Pons (tissue), 1 donor: ENCODE measurements around the gene PCDHGA1.
A peak's percentile ranks its signal among the peaks of the same experiment; 100 is the strongest.

Source experiments
- DNase-seq: peaks from one replicate; pipeline ENCODE4 v3.0.0-alpha.2; 2016; ENCODE audit warnings: low spot score

PCDHGA1 gene

DNA sequence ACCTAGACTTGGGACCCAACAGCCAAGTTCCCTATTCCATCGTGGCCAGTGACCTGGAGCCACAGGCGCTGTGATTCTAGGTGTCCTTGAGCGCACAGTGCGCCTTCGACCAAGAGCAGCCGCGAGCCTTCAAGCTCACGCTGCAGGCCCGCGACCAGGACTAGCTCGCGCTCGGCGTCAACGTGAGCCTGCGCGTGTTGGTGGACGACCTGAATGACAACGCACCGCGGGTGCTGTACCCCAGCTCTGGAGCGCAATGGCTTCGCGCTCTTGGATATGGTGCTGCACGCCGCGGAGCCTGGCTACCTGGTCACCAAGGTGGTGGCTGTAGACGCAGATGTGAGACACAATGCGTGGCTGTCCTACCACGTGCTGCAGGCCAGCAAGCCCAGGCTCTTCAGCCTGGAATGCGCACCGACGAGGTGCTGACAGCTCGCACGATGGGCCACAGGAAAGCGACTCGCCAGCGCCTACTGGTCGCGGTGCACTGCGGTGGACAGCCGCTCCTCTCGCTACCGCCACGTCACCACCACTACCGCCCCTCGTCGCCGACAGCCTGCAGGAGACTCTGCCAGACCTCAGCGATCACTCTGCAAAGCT, 111.4 kb downstream of the PCDHGA1 start:
- DNase-seq: no peak

DNA sequence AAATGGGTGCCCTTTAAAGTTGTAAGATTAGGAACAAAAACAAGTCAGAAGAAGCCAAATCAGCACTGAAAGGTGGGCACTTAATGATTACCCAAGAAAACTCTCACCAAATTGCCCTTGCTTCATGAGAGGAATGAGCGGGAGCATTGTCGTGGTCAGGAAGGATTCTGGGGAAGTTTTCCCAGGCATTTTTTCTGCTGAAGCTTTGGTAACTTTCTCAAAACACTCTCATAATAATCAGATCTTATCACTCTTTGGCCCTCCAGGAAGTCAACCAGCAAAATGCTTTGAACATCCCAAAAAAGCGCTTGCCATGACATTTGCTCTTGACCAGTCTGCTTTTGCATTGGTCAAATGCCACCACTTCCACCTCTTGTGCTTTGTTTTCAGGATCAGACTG, 135.0 kb downstream of the PCDHGA1 start:
- DNase-seq: no peak

DNA sequence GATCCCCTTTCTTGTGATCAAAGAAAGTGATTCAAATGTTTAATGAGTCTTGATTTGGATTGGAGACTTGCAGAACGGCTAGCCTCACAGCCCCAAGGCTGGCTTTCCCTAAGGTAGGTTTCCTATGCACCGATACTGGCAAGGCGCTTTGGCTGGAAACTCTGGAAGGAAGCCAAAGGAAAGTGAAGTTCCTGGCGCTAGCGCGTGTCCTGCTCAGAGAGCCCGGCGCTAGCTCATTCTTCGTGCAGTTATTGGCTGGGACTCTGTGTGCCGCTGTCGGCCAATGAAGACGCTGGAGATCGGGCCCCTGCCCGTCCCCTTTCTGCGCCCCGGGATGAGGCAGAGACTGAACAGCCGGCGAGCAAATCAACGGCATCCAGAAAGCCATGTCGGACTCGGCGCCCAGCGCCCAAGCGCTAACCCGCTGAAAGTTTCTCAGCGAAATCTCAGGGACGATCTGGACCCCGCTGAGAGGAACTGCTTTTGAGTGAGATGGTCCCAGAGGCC, 145.4 kb downstream of the PCDHGA1 start, which contains the start of gene PCDHGC3:
Gene PCDHGC3 (plus strand): TSS at position 342 of the 507 bp plus-strand sequence. CDS start 151 bp downstream, at position 493.
- DNase-seq: peak; percentile 85

DNA sequence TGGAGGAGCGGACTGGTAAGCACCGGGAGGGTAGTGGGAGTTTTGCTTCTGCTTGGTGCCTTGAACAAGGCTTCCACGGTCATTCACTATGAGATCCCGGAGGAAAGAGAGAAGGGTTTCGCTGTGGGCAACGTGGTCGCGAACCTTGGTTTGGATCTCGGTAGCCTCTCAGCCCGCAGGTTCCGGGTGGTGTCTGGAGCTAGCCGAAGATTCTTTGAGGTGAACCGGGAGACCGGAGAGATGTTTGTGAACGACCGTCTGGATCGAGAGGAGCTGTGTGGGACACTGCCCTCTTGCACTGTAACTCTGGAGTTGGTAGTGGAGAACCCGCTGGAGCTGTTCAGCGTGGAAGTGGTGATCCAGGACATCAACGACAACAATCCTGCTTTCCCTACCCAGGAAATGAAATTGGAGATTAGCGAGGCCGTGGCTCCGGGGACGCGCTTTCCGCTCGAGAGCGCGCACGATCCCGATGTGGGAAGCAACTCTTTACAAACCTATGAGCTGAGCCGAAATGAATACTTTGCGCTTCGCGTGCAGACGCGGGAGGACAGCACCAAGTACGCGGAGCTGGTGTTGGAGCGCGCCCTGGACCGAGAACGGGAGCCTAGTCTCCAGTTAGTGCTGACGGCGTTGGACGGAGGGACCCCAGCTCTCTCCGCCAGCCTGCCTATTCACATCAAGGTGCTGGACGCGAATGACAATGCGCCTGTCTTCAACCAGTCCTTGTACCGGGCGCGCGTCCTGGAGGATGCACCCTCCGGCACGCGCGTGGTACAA, 146.0 kb downstream of the PCDHGA1 start:
- DNase-seq: no peak

DNA sequence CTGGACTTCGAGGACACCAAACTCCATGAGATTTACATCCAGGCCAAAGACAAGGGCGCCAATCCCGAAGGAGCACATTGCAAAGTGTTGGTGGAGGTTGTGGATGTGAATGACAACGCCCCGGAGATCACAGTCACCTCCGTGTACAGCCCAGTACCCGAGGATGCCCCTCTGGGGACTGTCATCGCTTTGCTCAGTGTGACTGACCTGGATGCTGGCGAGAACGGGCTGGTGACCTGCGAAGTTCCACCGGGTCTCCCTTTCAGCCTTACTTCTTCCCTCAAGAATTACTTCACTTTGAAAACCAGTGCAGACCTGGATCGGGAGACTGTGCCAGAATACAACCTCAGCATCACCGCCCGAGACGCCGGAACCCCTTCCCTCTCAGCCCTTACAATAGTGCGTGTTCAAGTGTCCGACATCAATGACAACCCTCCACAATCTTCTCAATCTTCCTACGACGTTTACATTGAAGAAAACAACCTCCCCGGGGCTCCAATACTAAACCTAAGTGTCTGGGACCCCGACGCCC, 146.8 kb downstream of the PCDHGA1 start:
- no peak for DNase-seq

DNA sequence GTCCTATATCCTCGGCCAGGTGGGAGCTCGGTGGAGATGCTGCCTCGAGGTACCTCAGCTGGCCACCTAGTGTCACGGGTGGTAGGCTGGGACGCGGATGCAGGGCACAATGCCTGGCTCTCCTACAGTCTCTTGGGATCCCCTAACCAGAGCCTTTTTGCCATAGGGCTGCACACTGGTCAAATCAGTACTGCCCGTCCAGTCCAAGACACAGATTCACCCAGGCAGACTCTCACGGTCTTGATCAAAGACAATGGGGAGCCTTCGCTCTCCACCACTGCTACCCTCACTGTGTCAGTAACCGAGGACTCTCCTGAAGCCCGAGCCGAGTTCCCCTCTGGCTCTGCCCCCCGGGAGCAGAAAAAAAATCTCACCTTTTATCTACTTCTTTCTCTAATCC, 147.5 kb downstream of the PCDHGA1 start:
- no peak for DNase-seq

DNA sequence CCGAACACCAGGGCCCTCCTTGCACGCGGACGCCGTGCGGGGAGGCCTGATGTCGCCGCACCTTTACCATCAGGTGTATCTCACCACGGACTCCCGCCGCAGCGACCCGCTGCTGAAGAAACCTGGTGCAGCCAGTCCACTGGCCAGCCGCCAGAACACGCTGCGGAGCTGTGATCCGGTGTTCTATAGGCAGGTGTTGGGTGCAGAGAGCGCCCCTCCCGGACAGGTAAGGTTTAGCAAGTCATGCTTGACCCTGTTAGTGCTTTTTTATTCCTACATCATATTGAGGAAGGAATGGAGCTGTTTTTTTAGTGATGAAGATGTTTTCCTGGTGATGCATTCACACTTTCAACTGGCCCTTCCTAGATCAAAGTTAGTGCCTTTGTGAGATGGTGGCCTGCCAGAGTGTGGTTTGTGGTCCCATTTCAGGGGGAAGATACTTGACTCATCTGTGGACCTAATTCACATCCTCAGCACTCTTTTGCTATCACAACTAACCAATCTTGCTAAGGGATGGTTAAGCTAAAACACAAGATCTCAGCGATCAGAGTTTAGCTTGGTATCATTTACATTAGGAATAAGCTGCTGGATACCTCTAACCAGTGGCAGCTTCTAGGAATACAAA, 148.1 kb downstream of the PCDHGA1 start:
- no peak for DNase-seq

DNA sequence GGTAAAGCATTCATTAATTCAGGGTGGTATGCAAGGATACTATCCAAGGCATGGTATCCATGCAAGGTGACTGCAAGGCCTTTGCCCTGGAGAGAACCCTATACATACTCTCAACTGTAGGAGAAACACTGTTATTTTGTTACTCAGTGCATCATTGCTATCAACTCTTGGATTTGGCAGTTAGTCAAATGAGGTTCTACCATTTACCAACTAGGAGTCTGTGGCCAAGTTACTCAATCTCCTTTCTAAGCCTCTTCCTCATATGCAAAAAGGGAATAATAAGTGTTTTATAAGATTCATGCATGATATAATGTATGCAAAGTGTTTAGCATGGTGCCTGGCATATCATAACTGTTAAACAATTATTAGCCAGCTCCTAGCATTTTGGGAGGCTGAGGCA, 149.5 kb downstream of the PCDHGA1 start:
- DNase-seq: no peak

DNA sequence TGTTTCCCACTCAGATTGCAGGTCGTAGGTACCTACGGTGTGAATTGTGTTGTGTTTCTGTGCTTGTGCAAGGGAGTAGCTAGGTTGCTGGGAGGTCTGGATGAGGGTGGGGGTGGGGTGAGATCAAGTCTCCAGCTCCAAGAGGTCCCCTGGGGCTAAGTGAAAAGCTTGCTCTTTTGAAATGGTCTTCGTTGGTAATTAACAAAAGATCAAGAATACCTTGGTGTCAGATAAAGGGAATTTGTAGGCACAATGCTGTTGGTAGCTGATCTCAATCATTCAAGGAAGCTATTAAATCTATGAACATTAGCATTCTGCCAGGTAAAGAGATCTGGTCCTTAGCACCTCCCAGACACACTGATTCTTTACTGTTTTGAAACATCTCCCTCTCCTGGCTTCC, 153.6 kb downstream of the PCDHGA1 start:
- DNase-seq: no peak

DNA sequence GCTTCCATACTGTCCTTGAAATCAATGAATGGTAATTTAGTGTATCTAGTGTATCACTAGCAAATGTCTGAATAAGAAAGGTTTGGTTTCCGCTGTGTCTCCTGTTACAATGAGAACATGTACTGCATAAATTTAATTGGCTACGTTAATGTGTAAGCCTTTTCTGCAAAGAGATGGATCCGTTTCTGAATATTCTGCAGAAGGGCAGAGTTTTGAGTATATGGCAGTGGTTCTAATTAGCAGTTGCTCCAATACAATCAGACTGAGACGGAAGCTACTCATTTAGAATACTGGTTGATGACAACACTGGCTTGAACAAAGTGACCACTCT, 154.0 kb downstream of the PCDHGA1 start:
- peak; percentile 8 for DNase-seq

DNA sequence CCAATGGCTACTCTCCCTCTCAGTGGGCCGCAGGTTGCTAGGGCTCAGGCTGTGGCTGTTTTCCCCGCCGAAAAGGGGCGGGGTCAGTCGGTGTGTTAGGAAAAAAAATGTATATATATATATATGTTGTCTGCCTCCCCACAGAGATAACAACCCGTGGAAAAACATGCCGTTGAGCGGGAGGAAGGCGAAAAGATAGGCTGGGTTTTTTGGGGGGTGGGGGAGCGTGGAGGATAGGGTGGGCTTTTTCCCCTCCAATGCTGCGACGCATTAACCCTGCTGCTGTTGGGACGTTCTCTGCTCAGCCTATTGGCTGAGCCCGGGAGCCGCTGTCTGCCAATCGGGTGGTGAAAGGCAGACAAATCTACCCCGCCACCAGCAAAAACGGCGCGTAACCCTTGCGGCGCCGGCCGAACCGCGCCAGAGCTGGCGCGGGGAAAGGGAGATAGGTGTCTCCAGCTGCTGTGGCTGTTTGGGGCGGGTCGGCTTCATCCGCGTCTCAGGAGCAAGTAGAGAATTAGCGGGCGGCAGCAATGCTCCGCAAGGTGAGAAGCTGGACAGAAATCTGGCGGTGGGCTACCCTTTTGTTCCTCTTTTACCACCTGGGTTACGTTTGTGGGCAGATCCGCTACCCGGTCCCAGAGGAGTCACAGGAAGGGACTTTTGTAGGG, 154.5 kb downstream of the PCDHGA1 start, which contains the start of gene PCDHGC4:
Gene PCDHGC4 (plus strand): TSS at position 390 of the 671 bp plus-strand sequence. CDS start 144 bp downstream, at position 534.
- no peak for DNase-seq

DNA sequence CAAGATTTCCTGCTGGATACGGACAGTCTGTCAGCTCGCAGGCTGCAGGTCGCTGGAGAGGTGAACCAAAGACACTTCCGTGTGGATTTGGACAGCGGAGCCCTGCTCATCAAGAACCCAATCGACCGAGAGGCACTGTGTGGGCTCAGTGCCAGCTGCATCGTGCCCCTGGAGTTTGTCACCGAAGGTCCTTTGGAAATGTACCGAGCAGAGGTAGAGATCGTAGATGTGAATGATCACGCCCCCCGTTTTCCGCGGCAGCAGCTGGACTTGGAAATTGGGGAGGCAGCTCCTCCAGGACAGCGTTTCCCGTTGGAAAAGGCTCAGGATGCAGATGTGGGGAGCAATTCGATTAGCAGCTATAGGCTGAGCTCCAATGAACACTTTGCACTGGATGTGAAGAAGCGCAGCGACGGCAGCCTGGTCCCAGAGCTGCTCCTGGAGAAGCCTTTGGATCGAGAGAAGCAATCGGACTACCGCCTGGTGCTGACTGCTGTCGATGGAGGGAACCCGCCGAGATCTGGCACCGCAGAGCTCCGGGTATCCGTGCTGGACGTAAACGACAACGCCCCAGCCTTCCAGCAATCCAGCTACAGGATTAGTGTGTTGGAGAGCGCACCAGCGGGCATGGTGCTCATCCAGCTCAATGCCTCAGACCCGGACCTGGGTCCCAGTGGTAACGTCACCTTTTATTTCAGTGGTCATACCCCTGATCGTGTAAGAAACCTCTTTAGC, 155.2 kb downstream of the PCDHGA1 start:
- DNase-seq: no peak

DNA sequence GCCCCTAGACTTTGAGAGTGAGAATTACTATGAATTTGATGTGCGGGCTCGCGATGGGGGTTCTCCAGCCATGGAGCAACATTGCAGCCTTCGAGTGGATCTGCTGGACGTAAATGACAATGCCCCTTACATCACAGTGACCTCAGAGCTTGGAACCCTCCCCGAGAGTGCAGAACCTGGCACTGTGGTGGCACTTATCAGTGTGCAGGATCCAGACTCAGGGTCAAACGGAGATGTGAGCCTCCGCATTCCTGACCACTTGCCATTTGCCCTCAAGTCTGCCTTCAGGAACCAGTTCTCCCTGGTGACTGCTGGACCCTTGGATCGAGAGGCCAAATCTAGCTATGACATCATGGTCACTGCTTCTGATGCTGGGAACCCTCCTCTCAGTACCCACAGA, 155.8 kb downstream of the PCDHGA1 start:
- DNase-seq: no peak

DNA sequence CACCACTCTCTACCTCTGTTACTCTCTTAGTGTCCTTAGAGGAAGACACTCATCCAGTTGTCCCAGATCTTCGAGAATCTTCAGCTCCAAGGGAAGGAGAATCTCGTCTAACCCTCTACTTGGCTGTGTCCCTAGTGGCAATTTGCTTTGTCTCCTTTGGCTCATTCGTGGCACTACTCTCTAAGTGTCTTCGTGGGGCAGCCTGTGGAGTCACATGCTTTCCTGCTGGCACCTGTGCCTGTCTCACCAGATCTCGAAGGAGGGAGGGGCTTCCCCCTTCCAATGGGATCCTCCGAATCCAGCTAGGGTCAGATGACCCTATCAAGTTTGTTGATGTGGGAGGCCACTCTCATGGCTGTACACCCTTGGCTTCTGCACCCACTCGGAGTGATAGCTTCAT, 156.8 kb downstream of the PCDHGA1 start:
- DNase-seq: no peak

DNA sequence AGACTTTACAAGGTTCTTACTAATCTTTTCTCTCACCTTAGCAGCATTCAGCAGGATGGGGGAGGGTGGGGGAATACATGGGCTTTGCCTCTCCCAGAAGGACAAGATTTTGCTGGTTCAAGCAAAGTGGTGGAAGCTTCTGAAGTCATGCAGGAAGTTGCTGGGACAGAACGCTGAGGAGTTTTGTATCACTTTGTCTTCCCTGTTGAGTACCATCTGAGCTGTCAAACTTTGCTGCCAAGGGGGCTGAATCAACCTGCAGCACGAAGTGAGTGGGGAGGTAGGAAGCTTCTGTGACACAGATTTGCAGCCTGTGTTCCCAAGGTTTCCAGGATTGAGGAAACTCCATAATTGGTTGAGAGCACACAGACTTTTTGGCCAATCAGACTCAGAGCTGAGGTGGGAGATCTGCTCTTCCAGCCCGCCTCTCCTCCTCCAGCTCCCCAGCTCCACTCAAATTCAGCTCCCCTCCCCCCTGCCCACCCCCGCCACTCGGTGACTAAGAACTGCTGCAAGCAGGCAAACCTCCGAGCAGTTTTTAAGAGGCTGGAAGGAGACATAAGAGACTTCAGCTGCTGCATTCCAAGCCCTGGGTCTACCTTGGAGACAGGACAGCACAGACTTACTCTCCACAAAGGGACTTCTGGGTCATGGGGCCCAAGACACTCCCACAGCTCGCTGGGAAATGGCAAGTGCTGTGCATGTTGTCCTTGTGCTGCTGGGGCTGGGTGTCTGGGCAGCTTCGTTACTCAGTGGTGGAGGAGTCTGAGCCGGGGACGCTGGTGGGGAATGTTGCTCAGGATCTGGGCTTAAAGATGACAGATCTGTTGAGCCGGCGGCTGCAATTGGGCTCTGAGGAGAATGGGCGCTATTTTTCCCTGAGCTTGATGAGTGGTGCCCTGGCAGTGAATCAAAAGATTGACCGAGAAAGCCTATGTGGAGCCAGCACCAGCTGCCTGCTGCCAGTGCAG, 158.6 kb downstream of the PCDHGA1 start, which contains the start of gene PCDHGC5:
Gene PCDHGC5 (plus strand): TSS at position 491 of the 971 bp plus-strand sequence. CDS start 160 bp downstream, at position 651.
- DNase-seq: peak; percentile 60

DNA sequence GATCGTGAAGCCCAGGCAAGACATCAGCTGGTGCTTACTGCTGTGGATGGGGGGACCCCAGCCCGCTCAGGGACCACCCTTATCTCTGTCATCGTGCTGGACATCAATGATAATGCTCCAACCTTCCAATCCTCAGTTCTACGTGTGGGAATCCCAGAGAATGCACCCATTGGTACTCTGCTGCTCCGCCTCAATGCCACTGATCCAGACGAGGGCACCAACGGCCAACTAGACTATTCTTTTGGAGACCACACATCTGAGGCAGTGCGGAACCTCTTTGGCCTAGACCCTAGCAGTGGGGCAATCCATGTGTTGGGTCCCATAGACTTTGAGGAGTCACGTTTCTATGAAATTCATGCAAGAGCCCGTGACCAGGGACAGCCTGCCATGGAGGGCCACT, 159.5 kb downstream of the PCDHGA1 start:
- no peak for DNase-seq

DNA sequence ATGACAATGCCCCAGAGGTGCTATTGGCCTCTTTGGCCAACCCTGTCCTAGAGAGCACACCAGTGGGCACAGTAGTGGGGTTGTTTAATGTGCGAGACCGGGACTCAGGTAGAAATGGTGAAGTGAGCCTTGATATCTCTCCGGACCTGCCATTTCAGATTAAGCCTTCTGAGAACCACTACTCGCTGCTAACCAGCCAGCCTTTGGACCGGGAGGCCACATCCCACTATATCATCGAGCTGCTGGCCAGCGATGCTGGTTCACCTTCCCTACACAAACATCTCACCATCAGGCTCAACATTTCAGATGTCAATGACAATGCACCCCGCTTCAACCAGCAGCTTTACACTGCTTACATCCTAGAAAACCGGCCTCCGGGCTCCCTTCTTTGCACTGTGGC, 160.0 kb downstream of the PCDHGA1 start:
- DNase-seq: no peak

DNA sequence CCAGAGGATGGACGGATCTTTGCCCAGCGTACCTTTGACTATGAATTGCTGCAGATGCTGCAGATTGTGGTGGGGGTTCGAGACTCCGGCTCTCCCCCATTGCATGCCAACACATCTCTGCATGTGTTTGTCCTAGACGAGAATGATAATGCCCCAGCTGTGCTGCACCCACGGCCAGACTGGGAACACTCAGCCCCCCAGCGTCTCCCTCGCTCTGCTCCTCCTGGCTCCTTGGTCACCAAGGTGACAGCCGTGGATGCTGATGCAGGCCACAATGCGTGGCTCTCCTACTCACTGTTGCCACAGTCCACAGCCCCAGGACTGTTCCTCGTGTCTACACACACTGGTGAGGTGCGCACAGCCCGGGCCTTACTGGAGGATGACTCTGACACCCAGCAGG, 160.5 kb downstream of the PCDHGA1 start:
- no peak for DNase-seq

DNA sequence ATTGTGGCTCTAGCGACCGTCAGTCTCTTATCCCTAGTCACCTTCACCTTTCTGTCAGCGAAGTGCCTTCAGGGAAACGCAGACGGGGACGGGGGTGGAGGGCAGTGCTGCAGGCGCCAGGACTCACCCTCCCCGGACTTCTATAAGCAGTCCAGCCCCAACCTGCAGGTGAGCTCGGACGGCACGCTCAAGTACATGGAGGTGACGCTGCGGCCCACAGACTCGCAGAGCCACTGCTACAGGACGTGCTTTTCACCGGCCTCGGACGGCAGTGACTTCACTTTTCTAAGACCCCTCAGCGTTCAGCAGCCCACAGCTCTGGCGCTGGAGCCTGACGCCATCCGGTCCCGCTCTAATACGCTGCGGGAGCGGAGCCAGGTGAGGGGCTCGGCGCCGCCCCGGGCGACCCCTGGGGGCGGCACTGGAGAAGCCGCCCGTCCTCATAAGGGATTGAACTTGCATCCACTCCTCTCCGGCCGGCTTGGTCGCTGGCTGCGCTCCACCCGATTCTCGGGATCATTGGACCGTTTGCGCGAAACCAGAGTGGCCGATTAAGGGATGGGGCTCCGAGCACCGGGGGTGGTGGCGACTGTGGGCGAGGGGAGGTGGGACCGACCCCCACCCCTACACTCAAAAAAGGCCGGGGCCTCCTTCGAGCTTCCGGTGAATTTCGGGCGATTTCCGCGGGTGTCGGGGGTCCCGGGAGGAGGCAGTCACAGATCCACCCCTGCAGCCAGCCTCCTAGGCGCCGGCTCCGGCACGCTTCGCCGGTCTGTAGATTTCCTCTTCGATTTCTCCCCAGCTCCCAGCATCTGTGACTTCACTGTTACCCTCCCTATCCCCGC, 161.2 kb downstream of the PCDHGA1 start:
- DNase-seq: no peak
